ENCODE data around the gene CCDC88C.

The CCDC88C gene

DNA sequence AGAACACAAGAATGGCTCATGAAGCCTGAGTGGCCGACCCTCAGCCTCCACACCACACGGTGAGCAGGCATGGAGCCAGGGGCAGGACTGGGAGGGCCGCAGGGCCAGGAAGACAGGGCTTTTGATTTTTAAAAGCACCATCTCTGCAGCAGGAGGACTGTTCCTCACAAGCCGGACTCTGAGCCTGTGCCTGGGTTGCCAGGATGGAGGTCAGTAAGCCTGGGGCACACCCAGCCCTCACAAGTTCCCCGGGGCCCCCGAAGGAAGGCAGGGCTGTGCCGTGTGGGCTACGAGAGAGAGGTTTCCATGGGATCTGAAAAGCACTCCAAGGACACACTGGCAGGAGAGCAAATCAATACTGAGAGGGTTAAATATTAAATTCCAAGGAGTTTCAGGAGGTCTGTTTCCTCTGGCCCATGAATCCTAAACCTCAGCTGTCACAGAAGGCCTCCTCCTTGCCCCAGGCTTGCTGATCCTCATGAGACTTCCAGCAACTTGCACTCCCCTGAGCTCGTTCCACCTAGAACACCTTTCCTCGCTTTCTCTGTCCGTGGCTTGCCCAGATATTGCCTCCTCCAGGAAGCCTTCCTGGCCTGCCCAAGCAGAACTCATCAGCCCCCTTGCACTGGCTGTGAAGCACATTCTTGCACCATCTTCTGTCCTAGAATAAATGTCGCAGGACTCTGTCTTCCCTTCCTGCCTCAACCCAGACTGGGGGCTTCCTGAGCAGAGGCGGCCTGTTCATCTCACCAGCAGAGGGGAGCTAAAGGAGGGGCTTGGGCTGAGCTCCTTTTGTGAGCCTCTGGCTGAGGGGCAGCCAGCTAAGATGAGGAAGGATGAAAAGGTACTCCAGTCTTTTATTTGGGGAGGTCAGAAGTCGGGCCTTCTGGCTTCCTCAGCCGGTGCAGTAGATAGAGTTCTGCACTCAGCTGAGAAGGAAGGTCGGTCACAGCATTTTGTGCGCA is 64.6 kb downstream of the CCDC88C start:
- Histone ChIP-seq H3K27ac (no peak overlapping the region), H3K27me3 (peaks cover 0 to 7% of the 10 kb centered on the region in 2 donors), H3K4me1 (peaks cover 0 to 10% (median 4%) of the 10 kb centered on the region in 4 donors), H3K36me3 (no peaks in the 10 kb centered on the region), H3K4me3 (no peak overlapping the region), H3K9me3 (no peaks in the 10 kb centered on the region)
- intact Hi-C loops (cut with DNase I; ENCODE audit: low total_unique reads), result no loop called here
- TF ChIP-seq, protein P1, sequence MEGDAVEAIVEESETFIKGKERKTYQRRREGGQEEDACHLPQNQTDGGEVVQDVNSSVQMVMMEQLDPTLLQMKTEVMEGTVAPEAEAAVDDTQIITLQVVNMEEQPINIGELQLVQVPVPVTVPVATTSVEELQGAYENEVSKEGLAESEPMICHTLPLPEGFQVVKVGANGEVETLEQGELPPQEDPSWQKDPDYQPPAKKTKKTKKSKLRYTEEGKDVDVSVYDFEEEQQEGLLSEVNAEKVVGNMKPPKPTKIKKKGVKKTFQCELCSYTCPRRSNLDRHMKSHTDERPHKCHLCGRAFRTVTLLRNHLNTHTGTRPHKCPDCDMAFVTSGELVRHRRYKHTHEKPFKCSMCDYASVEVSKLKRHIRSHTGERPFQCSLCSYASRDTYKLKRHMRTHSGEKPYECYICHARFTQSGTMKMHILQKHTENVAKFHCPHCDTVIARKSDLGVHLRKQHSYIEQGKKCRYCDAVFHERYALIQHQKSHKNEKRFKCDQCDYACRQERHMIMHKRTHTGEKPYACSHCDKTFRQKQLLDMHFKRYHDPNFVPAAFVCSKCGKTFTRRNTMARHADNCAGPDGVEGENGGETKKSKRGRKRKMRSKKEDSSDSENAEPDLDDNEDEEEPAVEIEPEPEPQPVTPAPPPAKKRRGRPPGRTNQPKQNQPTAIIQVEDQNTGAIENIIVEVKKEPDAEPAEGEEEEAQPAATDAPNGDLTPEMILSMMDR (IDR thresholded peaks at IDR 0.05), result no peak
- DNase-seq, result no peak

GRCh38 chr14:91352053-91352452 is 65.6 kb downstream of the CCDC88C start:
- peaks cover 0 to 7% of the 10 kb centered on the region in 2 donors for H3K27me3 ChIP-seq
- TF ChIP-seq, protein P1 (IDR thresholded peaks at IDR 0.05), result no peak
- peak overlapping the region in 1 of 2 donors; percentile 16 for H3K4me3 ChIP-seq
- no peak overlapping the region for H3K27ac ChIP-seq
- intact Hi-C loops (cut with DNase I; ENCODE audit: low total_unique reads), result no loop called here
- H3K4me1 ChIP-seq, result peaks cover 0 to 10% (median 4%) of the 10 kb centered on the region in 4 donors
- H3K9me3 ChIP-seq, result no peaks in the 10 kb centered on the region
- no peak for DNase-seq
- no peaks in the 10 kb centered on the region for H3K36me3 ChIP-seq

DNA sequence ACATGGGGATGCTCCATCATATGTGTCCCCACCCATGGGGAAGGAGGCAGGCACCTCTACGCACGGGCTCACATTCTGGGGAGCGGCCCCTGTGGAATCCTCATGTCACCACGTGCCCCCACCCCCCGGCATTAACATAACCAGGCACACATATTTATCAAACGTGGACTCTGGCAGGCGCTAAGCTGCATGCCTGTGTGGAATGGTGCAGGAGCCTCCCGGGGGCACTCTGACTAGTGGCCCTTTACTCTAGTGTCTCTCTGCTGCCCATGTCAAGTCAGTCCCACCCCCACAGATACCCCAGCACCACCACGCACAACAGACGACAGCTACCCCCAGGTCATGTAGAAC is 66.1 kb downstream of the CCDC88C start:
- Histone ChIP-seq H3K9me3 (no peaks in the 10 kb centered on the region), H3K27ac (no peak overlapping the region), H3K27me3 (peaks cover 0 to 7% of the 10 kb centered on the region in 2 donors), H3K4me3 (peak overlapping the region in 1 of 2 donors; percentile 36), H3K36me3 (no peaks in the 10 kb centered on the region), H3K4me1 (peaks cover 0 to 10% (median 4%) of the 10 kb centered on the region in 4 donors)
- intact Hi-C loops (cut with DNase I; ENCODE audit: low total_unique reads), result no loop called here
- TF ChIP-seq, protein P1 (IDR thresholded peaks at IDR 0.05), result no peak
- DNase-seq, result no peak

DNA sequence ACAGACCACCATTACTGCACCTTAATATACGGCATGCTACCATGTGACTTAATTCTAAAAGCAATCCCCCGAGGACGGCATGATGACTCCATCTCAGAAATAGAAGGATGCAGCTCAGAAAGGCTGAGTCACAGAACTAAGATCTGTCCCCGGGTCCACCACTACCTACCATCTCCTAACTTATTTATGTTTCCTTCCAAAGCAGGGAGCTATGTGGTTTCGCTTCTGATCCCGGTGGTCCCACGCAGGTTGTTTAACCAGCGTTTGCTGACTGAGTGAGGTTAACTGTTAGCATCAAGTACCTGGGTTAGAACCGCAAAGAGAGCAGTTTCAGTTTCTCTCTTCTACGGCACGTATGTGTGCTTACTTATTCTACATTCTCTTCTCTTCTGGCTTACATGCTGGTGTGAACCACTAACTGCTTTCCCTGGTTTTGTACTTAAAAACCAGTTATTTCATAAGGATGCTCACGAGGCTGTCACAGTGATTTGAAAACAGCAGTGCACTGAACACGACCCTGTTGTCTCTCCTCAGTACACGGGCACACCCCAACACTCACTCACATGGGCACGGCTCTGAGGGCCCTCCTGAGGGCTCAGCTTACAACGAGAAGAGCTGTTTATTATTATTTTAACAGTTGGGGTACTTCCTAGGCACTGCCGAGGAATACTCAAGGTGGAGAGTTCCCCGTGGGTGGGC is 66.7 kb downstream of the CCDC88C start:
- no peak for DNase-seq
- Histone ChIP-seq H3K27me3 (peaks cover 0 to 7% of the 10 kb centered on the region in 2 donors), H3K4me3 (peak overlapping the region; percentile 22 to 36), H3K9me3 (no peaks in the 10 kb centered on the region), H3K36me3 (no peaks in the 10 kb centered on the region), H3K4me1 (peaks cover 0 to 10% (median 4%) of the 10 kb centered on the region in 4 donors), H3K27ac (no peak overlapping the region)
- TF ChIP-seq, protein P1 (IDR thresholded peaks at IDR 0.05), result no peak
- intact Hi-C loops (cut with DNase I; ENCODE audit: low total_unique reads), result no loop called here

- Histone ChIP-seq H3K36me3 (no peaks in the 10 kb centered on the region), H3K4me1 (peaks cover 0 to 10% (median 4%) of the 10 kb centered on the region in 4 donors), H3K27me3 (peaks cover 0 to 7% of the 10 kb centered on the region in 2 donors), H3K4me3 (peak overlapping the region; percentile 22 to 36), H3K9me3 (no peaks in the 10 kb centered on the region), H3K27ac (no peak overlapping the region)
- TF ChIP-seq, protein P1 (IDR thresholded peaks at IDR 0.05), result no peak
- DNase-seq, result no peak
- intact Hi-C loops (cut with DNase I; ENCODE audit: low total_unique reads), result no loop called here
Observed at GRCh38 chr14:91350483-91350812, 67.2 kb downstream of the CCDC88C start.

Data from tibial artery (tissue), 4 donors.